Adipocyte (in vitro differentiated cells): ENCODE results near the gene GAB2.

Experiments used
- DNase-seq: peaks from one replicate; pipeline ENCODE4 v3.0.0-alpha.2; 2015; ENCODE audit warnings: low read depth
- H3K27me3 ChIP-seq: replicated peaks from 2 replicates; pipeline ENCODE4 v1.7.0; 2013; ENCODE audit warnings: mild to moderate bottlenecking, low read length, moderate library complexity; ENCODE audit not compliant: control insufficient read depth, insufficient read depth
- H3K36me3 ChIP-seq: 2 replicates; pipeline ENCODE4 v1.7.0; 2013; ENCODE audit warnings: low read length, mild to moderate bottlenecking, moderate library complexity; ENCODE audit not compliant: control insufficient read depth, insufficient read depth, severe bottlenecking
- H3K4me1 ChIP-seq: 2 replicates; pipeline ENCODE4 v1.7.0; 2013; ENCODE audit warnings: mild to moderate bottlenecking, low read length, moderate library complexity; ENCODE audit not compliant: control insufficient read depth, insufficient read depth
- H3K4me3 ChIP-seq: 2 replicates; pipeline ENCODE4 v1.7.0; 2013; ENCODE audit warnings: mild to moderate bottlenecking, low read length, moderate library complexity
- H3K9ac ChIP-seq: 2 replicates; pipeline ENCODE4 v1.7.0; 2013; ENCODE audit warnings: mild to moderate bottlenecking, low read length, moderate library complexity
- H3K9me3 ChIP-seq: 2 replicates; pipeline ENCODE4 v1.7.0; 2013; ENCODE audit warnings: mild to moderate bottlenecking, low read length, moderate library complexity; ENCODE audit not compliant: control insufficient read depth

The GAB2 gene

GRCh38 chr11:78416285-78417174 lies 1.1 kb downstream of the GAB2 start:
- Histone ChIP-seq H3K4me3 (peak overlapping the region; percentile 85), H3K27me3 (no peaks in the 10 kb centered on the region), H3K4me1 (peaks cover 37% of the 10 kb centered on the region), H3K9me3 (no peaks in the 10 kb centered on the region), H3K9ac (peak overlapping the region; percentile 90), H3K36me3 (no peaks in the 10 kb centered on the region)
- peak; percentile 95 for DNase-seq

GRCh38 chr11:78415338-78415737 lies 2.3 kb downstream of the GAB2 start:
- Histone ChIP-seq H3K9ac (peak overlapping the region; percentile 90), H3K9me3 (no peaks in the 10 kb centered on the region), H3K36me3 (no peaks in the 10 kb centered on the region), H3K27me3 (no peaks in the 10 kb centered on the region), H3K4me3 (no peak overlapping the region), H3K4me1 (peaks cover 32% of the 10 kb centered on the region)
- DNase-seq = no peak

GRCh38 chr11:78414321-78415051 lies 3.1 kb downstream of the GAB2 start:
- peaks cover 8% of the 10 kb centered on the region for H3K9me3 ChIP-seq
- no peak overlapping the region for H3K4me3 ChIP-seq
- H3K9ac ChIP-seq = no peak overlapping the region
- H3K27me3 ChIP-seq = no peaks in the 10 kb centered on the region
- peaks cover 26% of the 10 kb centered on the region for H3K4me1 ChIP-seq
- peaks cover 6% of the 10 kb centered on the region for H3K36me3 ChIP-seq
- DNase-seq = peak; percentile 73

- Histone ChIP-seq H3K36me3 (peaks cover 15% of the 10 kb centered on the region), H3K4me3 (no peak overlapping the region), H3K27me3 (no peaks in the 10 kb centered on the region), H3K4me1 (peaks cover under 1% of the 10 kb centered on the region), H3K9ac (no peak overlapping the region), H3K9me3 (peaks cover 9% of the 10 kb centered on the region)
- DNase-seq = no peak
Measured at GRCh38 chr11:78408619-78409018, 9.0 kb downstream of the GAB2 start.

GRCh38 chr11:78406568-78407196 lies 10.9 kb downstream of the GAB2 start:
- H3K9ac ChIP-seq = no peak overlapping the region
- no peaks in the 10 kb centered on the region for H3K27me3 ChIP-seq
- DNase-seq = no peak
- H3K4me1 ChIP-seq = peaks cover 7% of the 10 kb centered on the region
- H3K9me3 ChIP-seq = peaks cover 9% of the 10 kb centered on the region
- peaks cover 15% of the 10 kb centered on the region for H3K36me3 ChIP-seq
- no peak overlapping the region for H3K4me3 ChIP-seq

GRCh38 chr11:78405805-78406204 lies 11.8 kb downstream of the GAB2 start:
- Histone ChIP-seq H3K36me3 (peaks cover 15% of the 10 kb centered on the region), H3K4me1 (peaks cover 7% of the 10 kb centered on the region), H3K27me3 (no peaks in the 10 kb centered on the region), H3K9me3 (peaks cover 9% of the 10 kb centered on the region), H3K9ac (no peak overlapping the region), H3K4me3 (no peak overlapping the region)
- no peak for DNase-seq

- Histone ChIP-seq H3K36me3 (peaks cover 8% of the 10 kb centered on the region), H3K4me1 (peaks cover 7% of the 10 kb centered on the region), H3K9me3 (no peaks in the 10 kb centered on the region), H3K9ac (no peak overlapping the region), H3K4me3 (no peak overlapping the region), H3K27me3 (no peaks in the 10 kb centered on the region)
- DNase-seq = no peak
Measured at GRCh38 chr11:78403781-78404180, 13.8 kb downstream of the GAB2 start.

GRCh38 chr11:78402847-78403246 lies 14.8 kb downstream of the GAB2 start:
- Histone ChIP-seq H3K9me3 (no peaks in the 10 kb centered on the region), H3K4me1 (peaks cover 7% of the 10 kb centered on the region), H3K4me3 (no peak overlapping the region), H3K36me3 (peaks cover 3% of the 10 kb centered on the region), H3K9ac (no peak overlapping the region), H3K27me3 (no peaks in the 10 kb centered on the region)
- DNase-seq = no peak

GRCh38 chr11:78400702-78401101 lies 16.9 kb downstream of the GAB2 start:
- peaks cover 1% of the 10 kb centered on the region for H3K36me3 ChIP-seq
- peaks cover 7% of the 10 kb centered on the region for H3K4me1 ChIP-seq
- no peaks in the 10 kb centered on the region for H3K27me3 ChIP-seq
- no peak overlapping the region for H3K9ac ChIP-seq
- no peak overlapping the region for H3K4me3 ChIP-seq
- DNase-seq = no peak
- H3K9me3 ChIP-seq = no peaks in the 10 kb centered on the region

GRCh38 chr11:78400116-78400515 lies 17.5 kb downstream of the GAB2 start:
- Histone ChIP-seq H3K4me1 (peaks cover 7% of the 10 kb centered on the region), H3K27me3 (no peaks in the 10 kb centered on the region), H3K9ac (no peak overlapping the region), H3K4me3 (no peak overlapping the region), H3K9me3 (no peaks in the 10 kb centered on the region), H3K36me3 (no peaks in the 10 kb centered on the region)
- no peak for DNase-seq

GRCh38 chr11:78399136-78399535 lies 18.5 kb downstream of the GAB2 start:
- Histone ChIP-seq H3K9me3 (no peaks in the 10 kb centered on the region), H3K4me1 (peaks cover 7% of the 10 kb centered on the region), H3K4me3 (no peak overlapping the region), H3K9ac (no peak overlapping the region), H3K36me3 (no peaks in the 10 kb centered on the region), H3K27me3 (no peaks in the 10 kb centered on the region)
- no peak for DNase-seq
